Measurements from ENCODE around the gene CRTC2. TPM values are rescaled to one million over a fixed set of nuclear protein-coding genes. Genes with fewer than 3 reads are reported as not detected.

The CRTC2 gene
- total RNA-seq, 2 donors from 2014 or later: 35.5 to 40.9 TPM

- Histone ChIP-seq H3K27ac (ENCODE audit: low read depth, low read length) (peak overlapping the region; percentile 38), H3K27me3 (ENCODE audit: control insufficient read depth, insufficient read depth, low read length, poor library complexity, severe bottlenecking) (no peaks in the 10 kb centered on the region), H3K9ac (ENCODE audit: extremely low read depth, low read length, poor library complexity, severe bottlenecking) (no peak overlapping the region), H3K36me3 (ENCODE audit: control insufficient read depth, insufficient read depth, low read length) (peaks cover 33% of the 10 kb centered on the region), H3K4me1 (ENCODE audit: control insufficient read depth, insufficient read depth, low read length) (no peaks in the 10 kb centered on the region), H3K4me3 (ENCODE audit: low read length) (no peak overlapping the region), H3K9me3 (ENCODE audit: control insufficient read depth, low read length) (no peaks in the 10 kb centered on the region)
- no peaks in the 10 kb centered on the region for H3K9me3 Mint-ChIP-seq
- H3K27me3 Mint-ChIP-seq (ENCODE audit: insufficient read depth): no peaks in the 10 kb centered on the region
- DNase-seq: no peak
- H3K27ac Mint-ChIP-seq: no peak overlapping the region
- 95% methylated on average over 5 of the region's 6 CpGs; no CpG with 5 or more reads in 1 of the 2 experiments for WGBS, 2 experiments (ENCODE audit: insufficient coverage in 1 of 2, insufficient read length in 1 of 2)
- no peaks in the 10 kb centered on the region for H3K4me1 Mint-ChIP-seq
- no peak overlapping the region for H3K4me3 Mint-ChIP-seq
- TF ChIP-seq, protein P1, sequence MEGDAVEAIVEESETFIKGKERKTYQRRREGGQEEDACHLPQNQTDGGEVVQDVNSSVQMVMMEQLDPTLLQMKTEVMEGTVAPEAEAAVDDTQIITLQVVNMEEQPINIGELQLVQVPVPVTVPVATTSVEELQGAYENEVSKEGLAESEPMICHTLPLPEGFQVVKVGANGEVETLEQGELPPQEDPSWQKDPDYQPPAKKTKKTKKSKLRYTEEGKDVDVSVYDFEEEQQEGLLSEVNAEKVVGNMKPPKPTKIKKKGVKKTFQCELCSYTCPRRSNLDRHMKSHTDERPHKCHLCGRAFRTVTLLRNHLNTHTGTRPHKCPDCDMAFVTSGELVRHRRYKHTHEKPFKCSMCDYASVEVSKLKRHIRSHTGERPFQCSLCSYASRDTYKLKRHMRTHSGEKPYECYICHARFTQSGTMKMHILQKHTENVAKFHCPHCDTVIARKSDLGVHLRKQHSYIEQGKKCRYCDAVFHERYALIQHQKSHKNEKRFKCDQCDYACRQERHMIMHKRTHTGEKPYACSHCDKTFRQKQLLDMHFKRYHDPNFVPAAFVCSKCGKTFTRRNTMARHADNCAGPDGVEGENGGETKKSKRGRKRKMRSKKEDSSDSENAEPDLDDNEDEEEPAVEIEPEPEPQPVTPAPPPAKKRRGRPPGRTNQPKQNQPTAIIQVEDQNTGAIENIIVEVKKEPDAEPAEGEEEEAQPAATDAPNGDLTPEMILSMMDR (conservative IDR thresholded peaks at IDR 0.05): no peak
- peaks cover 30% of the 10 kb centered on the region for H3K36me3 Mint-ChIP-seq (ENCODE audit: low read depth)
Measured at GRCh38 chr1:153899509-153899908, 58.9 kb downstream of the CRTC2 start.

Small RNA genes within 50 kb of the gene (microRNA-seq; reads per million reads assigned to microRNA genes)
- 0.44 reads per million for gene MIR6737 (ENCODE audit: borderline microRNAs expressed)

Other genes starting within 250 kb of the CRTC2 start
- gene INTS3, start 230.6 kb downstream of the CRTC2 start, total RNA-seq: 100 to 1,000 TPM in 1 of 2 donors, 10 to 100 TPM in 1; 94.4 to 117 TPM
- 10 to 100 TPM; 60.6 to 64.5 TPM for gene SLC27A3, start 183.2 kb downstream of the CRTC2 start, total RNA-seq
- 10 to 100 TPM; 45.2 to 51.2 TPM for gene GATAD2B, start 35.6 kb downstream of the CRTC2 start, total RNA-seq
- 100 to 1,000 TPM in 1 of 2 donors, 10 to 100 TPM in 1; 89.5 to 115 TPM for gene DENND4B, start 11.9 kb downstream of the CRTC2 start, total RNA-seq
- gene SLC39A1, start 4.9 kb upstream of the CRTC2 start, total RNA-seq: 100 to 1,000 TPM; 129 to 154 TPM
- gene CREB3L4, start 9.3 kb upstream of the CRTC2 start, total RNA-seq: 10 to 100 TPM; 15.6 to 23.9 TPM
- gene JTB, start 19.1 kb upstream of the CRTC2 start, total RNA-seq: 10 to 100 TPM; 63.6 to 72.8 TPM
- gene RAB13, start 27.7 kb upstream of the CRTC2 start, total RNA-seq: 10 to 100 TPM; 80.3 to 97.1 TPM
- gene RPS27, start 32.1 kb upstream of the CRTC2 start, total RNA-seq: 1,000 to 10,000 TPM; 1,800 to 2,084 TPM
- under 1 TPM; 0.07 to 0.11 TPM for gene NUP210L, start 196.5 kb upstream of the CRTC2 start, total RNA-seq
- gene TPM3, start 233.5 kb upstream of the CRTC2 start, total RNA-seq: 100 to 1,000 TPM; 597 to 679 TPM
- not detected for gene CFAP141, start 247.7 kb upstream of the CRTC2 start, total RNA-seq

All from endodermal cell (in vitro differentiated cells).